Transverse colon (tissue), 4 donors: Measurements from ENCODE around the gene TBC1D22B.

Source experiments
- EP300 ChIP-seq: sonication (generic); formaldehyde crosslinking; IDR thresholded peaks from one replicate; pipeline ENCODE4 v1.6.1; 2017; ENCODE audit warnings: antibody characterized with exemption, low read depth
- POLR2A ChIP-seq: fragments of 450-650 bp; IDR thresholded peaks from one replicate; pipeline ENCODE4 v1.6.1; 2016; ENCODE audit warnings: antibody characterized with exemption, mild to moderate bottlenecking, moderate library complexity
- POLR2AphosphoS5 ChIP-seq, 3 donors: sonication (generic); formaldehyde crosslinking; IDR thresholded peaks; one replicate each; pipeline ENCODE4 v1.6.1; 2016; ENCODE audit warnings: antibody characterized with exemption in 3 of 3
- TF ChIP-seq, protein P1 (sequence below), 5 experiments: fragments of 200-600 bp in 3 of 5; fragments of 450-650 bp in 2 of 5; sonication (generic) in 3 of 5; IDR thresholded peaks; 1 replicate in 2 of 5; 2 replicates in 3 of 5; pipeline ENCODE4 v1.5.1; 2016 to 2017; ENCODE audit warnings: antibody characterized with exemption in 5 of 5, inconsistent platforms in 3 of 5, mild to moderate bottlenecking in 2 of 5, moderate library complexity in 1 of 5

DNA sequence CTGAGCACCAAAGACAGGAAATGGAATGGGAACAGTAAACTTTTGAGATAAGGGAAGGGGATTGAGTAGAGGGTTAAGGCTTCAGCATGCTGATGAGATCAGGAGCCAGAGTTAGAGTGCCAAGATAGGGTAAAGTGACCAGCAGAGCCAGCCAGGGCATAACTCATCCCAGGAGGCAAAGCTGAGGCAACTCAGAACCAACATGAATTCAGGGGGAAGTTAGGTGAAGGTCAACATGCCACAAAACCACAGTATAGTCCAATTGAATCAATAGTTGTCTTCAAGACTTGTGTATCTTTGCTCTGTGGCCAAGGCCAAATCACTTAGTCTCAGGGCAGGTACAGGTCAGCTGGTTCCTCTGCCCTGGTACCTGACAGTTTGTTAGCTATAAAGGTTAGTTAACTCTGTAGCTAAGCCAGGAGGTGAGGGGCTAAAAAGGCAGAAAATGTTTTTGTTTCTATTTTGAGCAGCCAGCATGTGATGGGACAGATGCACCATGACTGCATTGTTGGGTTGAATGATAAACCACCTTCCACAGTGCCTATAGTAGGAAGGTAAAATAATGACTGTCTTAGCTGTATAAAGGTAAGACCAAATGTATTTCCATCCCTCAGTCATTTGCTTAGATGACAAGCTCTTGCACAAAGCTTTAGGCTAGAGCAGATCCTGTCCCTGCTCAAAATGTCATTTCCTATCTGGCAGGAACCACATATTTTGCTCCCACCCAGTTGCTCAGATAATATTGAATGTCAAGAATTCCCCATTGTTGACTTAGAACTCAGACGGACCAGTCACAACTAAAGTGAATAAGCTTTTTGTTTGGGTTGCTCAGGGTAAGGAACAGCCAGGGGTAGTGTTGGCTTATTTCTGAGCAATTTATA is 112.0 kb downstream of the TBC1D22B start:
- TF ChIP-seq, protein P1, sequence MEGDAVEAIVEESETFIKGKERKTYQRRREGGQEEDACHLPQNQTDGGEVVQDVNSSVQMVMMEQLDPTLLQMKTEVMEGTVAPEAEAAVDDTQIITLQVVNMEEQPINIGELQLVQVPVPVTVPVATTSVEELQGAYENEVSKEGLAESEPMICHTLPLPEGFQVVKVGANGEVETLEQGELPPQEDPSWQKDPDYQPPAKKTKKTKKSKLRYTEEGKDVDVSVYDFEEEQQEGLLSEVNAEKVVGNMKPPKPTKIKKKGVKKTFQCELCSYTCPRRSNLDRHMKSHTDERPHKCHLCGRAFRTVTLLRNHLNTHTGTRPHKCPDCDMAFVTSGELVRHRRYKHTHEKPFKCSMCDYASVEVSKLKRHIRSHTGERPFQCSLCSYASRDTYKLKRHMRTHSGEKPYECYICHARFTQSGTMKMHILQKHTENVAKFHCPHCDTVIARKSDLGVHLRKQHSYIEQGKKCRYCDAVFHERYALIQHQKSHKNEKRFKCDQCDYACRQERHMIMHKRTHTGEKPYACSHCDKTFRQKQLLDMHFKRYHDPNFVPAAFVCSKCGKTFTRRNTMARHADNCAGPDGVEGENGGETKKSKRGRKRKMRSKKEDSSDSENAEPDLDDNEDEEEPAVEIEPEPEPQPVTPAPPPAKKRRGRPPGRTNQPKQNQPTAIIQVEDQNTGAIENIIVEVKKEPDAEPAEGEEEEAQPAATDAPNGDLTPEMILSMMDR (IDR thresholded peaks at IDR 0.05) = no peak
- TF ChIP-seq EP300 (no peak), POLR2A (no peak), POLR2AphosphoS5 (IDR thresholded peaks at IDR 0.05) (no peak)
